Adipocyte (in vitro differentiated cells): ENCODE measurements around the gene ARF1.

Source experiments
- DNase-seq: peaks from one replicate; pipeline ENCODE4 v3.0.0-alpha.2; 2015; ENCODE audit warnings: low read depth
- H3K27me3 ChIP-seq: replicated peaks from 2 replicates; pipeline ENCODE4 v1.7.0; 2013; ENCODE audit warnings: mild to moderate bottlenecking, low read length, moderate library complexity; ENCODE audit not compliant: control insufficient read depth, insufficient read depth
- H3K36me3 ChIP-seq: 2 replicates; pipeline ENCODE4 v1.7.0; 2013; ENCODE audit warnings: low read length, mild to moderate bottlenecking, moderate library complexity; ENCODE audit not compliant: control insufficient read depth, insufficient read depth, severe bottlenecking
- H3K4me1 ChIP-seq: 2 replicates; pipeline ENCODE4 v1.7.0; 2013; ENCODE audit warnings: mild to moderate bottlenecking, low read length, moderate library complexity; ENCODE audit not compliant: control insufficient read depth, insufficient read depth
- H3K4me3 ChIP-seq: 2 replicates; pipeline ENCODE4 v1.7.0; 2013; ENCODE audit warnings: mild to moderate bottlenecking, low read length, moderate library complexity
- H3K9ac ChIP-seq: 2 replicates; pipeline ENCODE4 v1.7.0; 2013; ENCODE audit warnings: mild to moderate bottlenecking, low read length, moderate library complexity
- H3K9me3 ChIP-seq: 2 replicates; pipeline ENCODE4 v1.7.0; 2013; ENCODE audit warnings: mild to moderate bottlenecking, low read length, moderate library complexity; ENCODE audit not compliant: control insufficient read depth

ARF1 gene

DNA sequence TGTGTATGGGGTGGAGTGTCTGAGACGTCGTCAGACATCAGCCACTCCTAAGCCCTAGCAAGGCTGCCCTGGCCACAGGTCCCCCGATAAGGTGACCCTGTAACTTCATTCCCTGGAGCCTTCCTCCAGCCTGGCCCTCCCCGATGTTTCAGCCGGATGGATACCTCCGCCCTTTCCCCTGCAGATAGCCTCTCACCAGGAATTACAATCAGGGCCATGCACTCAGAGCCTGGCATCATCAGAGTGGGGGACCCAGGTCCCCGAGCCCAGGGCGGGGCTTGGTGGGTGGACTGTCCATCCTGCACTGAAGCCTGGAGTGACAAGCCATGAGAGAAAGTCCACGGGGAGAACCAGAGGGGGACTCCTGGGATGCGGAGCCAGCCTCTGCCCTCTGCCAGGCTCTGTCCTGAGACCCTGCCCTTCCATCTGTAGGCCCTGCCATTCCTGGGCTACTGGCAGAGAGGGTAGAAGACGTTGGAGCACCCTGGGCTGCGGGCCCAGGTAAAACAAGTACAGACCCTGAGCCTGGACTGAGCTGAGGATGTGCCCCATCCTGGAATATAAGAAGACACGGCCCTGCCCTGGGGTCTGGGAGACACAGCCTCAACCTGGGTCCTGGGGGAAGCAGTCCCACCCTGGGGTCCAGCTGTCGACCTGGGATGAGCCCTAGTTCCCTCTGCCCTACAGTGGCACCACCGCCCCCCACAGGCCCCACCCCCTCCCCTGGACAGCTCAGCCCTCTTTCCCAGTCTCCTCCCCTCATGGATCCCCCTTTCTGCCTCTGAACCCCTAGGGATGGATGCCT lies 16.8 kb upstream of the ARF1 start:
- peaks cover 67% of the 10 kb centered on the region for H3K27me3 ChIP-seq

DNA sequence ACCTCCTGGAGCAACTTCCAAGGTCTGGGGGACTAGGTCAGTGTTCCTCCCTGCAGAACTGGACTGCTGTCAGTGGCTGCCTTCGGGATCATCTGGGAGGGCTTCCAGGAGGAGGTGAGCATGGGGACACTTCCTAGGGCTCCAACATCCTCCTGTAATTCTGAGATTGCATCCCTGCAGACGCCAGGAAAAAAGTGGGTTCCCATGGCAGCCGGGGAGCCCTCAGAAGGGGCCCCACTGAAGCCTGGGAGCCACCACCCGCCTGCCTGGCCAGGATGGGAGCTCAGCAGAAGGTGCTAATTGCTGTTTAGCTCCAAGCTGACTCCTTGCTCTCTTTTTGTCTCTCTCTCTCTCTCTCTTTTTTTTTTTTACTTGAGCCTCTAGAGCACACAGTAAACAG lies 16.1 kb upstream of the ARF1 start:
- Histone ChIP-seq H3K4me1 (no peaks in the 10 kb centered on the region), H3K27me3 (peaks cover 64% of the 10 kb centered on the region), H3K9ac (no peak overlapping the region)

More for the DNA sequence above, 16.8 kb upstream of the ARF1 start:
- no peak for DNase-seq
- Histone ChIP-seq H3K9ac (no peak overlapping the region), H3K4me3 (no peak overlapping the region), H3K9me3 (no peaks in the 10 kb centered on the region), H3K4me1 (peaks cover under 1% of the 10 kb centered on the region), H3K36me3 (no peaks in the 10 kb centered on the region)

DNA sequence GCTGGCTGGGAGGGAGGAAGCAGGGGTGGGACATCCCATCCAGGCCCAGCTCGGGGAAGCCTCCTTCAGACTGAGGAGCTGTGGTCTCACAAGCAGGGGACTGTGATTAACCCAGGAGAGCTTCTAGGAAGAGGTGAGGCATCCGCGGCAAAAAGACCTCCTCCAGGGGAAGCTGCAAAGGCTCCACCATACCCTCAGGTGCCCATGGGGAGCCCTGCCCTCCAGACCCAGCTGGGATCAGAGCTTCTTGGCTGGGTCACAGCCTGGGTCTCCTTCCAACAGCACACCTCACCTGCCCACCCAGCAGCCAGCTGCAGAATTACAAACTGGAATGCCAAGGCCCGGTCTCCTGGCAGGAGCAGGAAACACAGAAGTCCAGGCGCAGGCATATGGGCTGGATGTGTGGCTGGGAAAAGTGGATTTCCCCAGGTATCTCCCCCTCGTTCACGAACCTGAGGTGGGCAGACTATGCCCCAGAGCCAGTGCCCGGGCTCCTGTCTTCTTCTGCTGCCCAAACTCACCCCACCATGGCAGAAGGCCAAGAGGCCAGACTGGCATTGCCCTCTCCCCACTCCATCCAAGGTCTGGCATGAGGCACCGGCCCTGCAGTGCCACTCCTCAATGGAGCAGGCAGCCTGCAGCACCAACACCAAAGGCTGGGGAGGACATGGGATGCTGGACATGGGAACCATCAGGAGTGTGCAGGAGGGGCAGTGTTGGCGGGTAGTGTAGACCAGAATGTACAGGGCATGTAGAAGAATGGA lies 15.4 kb upstream of the ARF1 start:
- no peaks in the 10 kb centered on the region for H3K9me3 ChIP-seq
- H3K9ac ChIP-seq = no peak overlapping the region
- H3K4me1 ChIP-seq = no peaks in the 10 kb centered on the region
- H3K4me3 ChIP-seq = no peak overlapping the region
- peaks cover 58% of the 10 kb centered on the region for H3K27me3 ChIP-seq
- no peaks in the 10 kb centered on the region for H3K36me3 ChIP-seq
- DNase-seq = no peak

More for the DNA sequence above, 16.1 kb upstream of the ARF1 start:
- no peak for DNase-seq
- Histone ChIP-seq H3K4me3 (no peak overlapping the region), H3K36me3 (no peaks in the 10 kb centered on the region), H3K9me3 (no peaks in the 10 kb centered on the region)

DNA sequence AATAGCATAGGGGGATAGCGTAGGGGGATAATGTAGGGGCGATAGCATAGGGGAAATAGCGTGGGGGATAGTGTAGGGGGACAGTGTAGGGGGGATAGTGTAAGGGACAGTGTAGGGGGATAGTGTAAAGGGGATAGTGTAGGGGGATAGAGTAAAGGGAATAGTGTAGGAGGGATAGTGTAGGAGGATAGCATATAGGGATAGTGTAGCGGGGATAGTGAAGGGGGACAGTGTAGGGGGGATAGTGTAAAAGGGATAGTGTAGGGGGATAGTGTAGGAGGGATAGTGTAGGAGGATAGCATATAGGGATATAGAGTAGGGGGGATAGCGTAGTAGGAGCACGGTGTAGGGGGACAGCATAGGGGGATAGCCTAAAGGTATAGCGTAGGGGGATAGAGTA lies 14.1 kb upstream of the ARF1 start:
- H3K4me3 ChIP-seq = no peak overlapping the region
- H3K9me3 ChIP-seq = no peaks in the 10 kb centered on the region
- H3K36me3 ChIP-seq = no peaks in the 10 kb centered on the region
- H3K27me3 ChIP-seq = peaks cover 55% of the 10 kb centered on the region
- H3K9ac ChIP-seq = no peak overlapping the region
- H3K4me1 ChIP-seq = no peaks in the 10 kb centered on the region
- no peak for DNase-seq

DNA sequence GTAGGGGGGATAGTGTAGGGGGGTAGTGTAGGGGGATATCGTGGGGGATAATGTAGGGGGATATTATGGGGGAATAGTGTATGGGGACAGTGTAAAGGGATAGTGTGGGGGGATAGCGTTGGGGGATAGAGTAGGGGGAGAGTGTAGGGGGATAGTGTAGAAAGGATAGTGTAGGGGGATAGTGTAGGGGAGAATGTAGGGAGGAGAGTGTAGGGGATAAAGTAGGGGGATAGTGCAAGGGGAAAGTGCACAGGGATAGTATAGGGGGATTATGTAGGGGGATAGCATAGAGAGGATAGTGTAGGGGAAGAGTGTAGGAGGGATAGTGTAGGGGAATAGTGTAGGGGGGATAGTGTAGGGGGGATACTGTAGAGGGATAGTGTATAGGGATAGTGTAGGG lies 12.3 kb upstream of the ARF1 start:
- H3K4me1 ChIP-seq = no peaks in the 10 kb centered on the region
- no peaks in the 10 kb centered on the region for H3K36me3 ChIP-seq
- H3K9me3 ChIP-seq = no peaks in the 10 kb centered on the region
- no peak overlapping the region for H3K4me3 ChIP-seq
- no peak for DNase-seq
- peaks cover 43% of the 10 kb centered on the region for H3K27me3 ChIP-seq
- H3K9ac ChIP-seq = no peak overlapping the region

DNA sequence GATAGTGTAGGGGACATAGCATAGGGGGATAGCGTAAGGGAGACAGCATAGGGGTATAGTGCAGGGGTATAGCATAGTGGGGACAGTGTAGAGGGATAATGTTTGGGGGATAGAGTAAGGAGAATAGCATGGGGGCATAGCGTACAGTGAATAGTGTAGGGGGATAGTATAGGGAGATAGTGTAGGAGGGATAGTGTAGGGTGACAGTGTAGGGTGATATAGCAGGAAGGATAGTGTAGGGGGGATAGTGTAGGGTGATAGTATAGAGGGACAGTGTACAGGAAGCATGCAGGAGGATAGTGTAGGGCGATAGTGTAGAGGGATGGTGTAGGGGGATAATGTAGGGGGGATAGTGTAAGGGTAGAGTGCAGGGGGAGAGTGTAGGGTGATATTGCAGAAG lies 11.7 kb upstream of the ARF1 start:
- no peak overlapping the region for H3K4me3 ChIP-seq
- H3K9ac ChIP-seq = no peak overlapping the region
- no peaks in the 10 kb centered on the region for H3K4me1 ChIP-seq
- no peaks in the 10 kb centered on the region for H3K36me3 ChIP-seq
- DNase-seq = no peak
- H3K9me3 ChIP-seq = no peaks in the 10 kb centered on the region
- peaks cover 36% of the 10 kb centered on the region for H3K27me3 ChIP-seq

DNA sequence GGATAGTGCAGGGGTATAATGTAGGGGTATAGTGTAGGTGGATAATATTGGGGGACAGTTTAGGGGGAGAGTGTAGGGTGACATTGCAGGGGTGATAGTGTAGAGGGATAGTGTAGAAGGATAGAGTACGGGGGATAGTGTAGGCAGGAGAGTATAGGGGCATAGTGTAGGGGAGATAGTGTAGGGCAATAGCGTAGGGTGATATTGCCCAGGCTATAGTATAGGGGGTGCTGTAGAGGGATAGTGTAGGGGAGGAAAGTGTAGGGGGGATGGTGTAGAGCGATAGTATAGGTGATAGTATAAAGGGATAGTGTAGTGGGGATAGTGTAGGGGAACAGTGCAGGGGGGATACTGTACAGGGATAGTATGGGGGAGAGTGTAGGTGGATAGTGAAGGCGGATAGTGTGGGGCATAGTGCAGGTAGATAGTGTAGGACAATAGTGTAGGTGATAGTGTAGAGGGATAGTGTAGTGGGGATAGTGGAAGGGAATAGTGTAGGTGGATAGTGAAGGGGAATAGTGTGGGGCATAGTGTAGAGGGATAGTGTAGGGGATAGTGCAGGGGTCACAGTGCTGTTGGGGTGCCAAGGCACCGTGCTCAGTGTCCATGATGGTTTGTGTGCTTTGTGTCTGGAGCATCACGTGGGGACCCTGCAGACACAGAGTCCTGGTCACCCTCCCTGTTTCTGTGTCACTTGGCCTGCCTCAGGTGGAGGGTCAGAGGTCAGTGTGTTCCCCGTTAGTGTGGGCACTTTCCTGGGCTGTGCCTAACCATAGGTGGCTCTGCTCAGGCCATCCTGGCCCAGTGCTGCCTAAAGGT lies 10.5 kb upstream of the ARF1 start:
- no peaks in the 10 kb centered on the region for H3K4me1 ChIP-seq
- DNase-seq = no peak
- H3K9me3 ChIP-seq = no peaks in the 10 kb centered on the region
- peaks cover 26% of the 10 kb centered on the region for H3K27me3 ChIP-seq
- H3K4me3 ChIP-seq = no peak overlapping the region
- no peak overlapping the region for H3K9ac ChIP-seq
- no peaks in the 10 kb centered on the region for H3K36me3 ChIP-seq

DNA sequence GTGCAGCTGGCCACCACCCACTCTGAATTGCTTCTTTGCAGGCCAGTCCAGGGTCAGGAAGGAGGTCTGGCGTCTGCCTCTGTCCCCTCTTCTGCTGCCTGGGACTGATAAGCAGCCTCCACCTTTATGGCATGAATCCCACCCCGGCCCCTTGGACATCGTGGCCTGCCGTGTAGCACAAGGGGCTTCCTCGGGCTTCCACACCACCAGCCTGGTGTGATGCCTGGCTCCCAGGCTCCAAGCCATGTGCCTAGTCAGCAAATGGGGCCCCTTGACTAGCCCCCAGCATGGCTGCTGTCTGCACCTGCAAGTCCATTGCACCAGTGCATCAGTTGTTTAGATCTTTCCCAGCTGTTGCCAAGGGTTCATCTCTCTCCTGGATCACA lies 9.9 kb upstream of the ARF1 start:
- no peak overlapping the region for H3K4me3 ChIP-seq
- H3K27me3 ChIP-seq = peaks cover 20% of the 10 kb centered on the region
- DNase-seq = no peak
- H3K36me3 ChIP-seq = no peaks in the 10 kb centered on the region
- H3K9me3 ChIP-seq = no peaks in the 10 kb centered on the region
- no peaks in the 10 kb centered on the region for H3K4me1 ChIP-seq
- no peak overlapping the region for H3K9ac ChIP-seq

DNA sequence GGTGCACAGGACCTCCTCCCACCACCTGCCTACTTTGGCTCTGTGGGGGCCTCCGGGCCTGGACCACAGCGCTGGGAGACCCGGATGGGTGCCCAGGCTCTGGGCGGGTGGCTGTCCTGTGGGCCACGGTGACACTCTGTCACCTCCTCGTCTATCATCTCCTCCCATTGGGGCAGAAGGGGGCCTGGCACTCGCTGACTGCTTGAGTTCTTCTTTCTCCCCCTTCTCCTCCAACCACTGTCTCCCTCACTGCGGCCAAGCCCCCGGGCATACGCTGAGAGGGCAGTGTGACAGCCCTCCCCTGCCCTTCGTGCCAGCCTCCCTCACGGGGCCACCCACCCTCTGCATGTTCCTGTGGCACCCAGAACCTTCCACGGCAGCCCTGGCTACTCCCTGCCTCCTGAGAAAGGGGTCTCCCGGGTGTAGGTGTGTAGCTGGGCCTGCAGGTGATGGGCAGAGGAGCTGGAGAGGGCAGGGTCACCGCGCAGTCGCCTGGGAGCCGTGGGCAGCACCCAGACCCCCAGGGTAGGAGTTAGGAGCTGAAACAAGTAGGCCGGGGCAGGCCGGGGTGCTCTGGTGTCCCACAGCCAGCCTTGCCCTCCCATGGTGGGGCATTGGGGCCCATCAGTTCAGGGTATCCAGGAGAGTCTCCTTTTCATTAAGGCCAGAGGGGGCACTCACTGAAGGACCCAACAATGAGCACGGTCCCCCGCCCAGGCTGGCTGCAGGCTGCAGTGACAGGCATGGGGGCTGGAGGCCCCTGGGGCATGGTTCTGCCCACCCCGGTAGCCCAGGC lies 9.2 kb upstream of the ARF1 start:
- Histone ChIP-seq H3K27me3 (peaks cover 14% of the 10 kb centered on the region), H3K4me3 (no peak overlapping the region), H3K4me1 (no peaks in the 10 kb centered on the region), H3K9ac (no peak overlapping the region), H3K9me3 (no peaks in the 10 kb centered on the region), H3K36me3 (no peaks in the 10 kb centered on the region)
- DNase-seq = no peak

DNA sequence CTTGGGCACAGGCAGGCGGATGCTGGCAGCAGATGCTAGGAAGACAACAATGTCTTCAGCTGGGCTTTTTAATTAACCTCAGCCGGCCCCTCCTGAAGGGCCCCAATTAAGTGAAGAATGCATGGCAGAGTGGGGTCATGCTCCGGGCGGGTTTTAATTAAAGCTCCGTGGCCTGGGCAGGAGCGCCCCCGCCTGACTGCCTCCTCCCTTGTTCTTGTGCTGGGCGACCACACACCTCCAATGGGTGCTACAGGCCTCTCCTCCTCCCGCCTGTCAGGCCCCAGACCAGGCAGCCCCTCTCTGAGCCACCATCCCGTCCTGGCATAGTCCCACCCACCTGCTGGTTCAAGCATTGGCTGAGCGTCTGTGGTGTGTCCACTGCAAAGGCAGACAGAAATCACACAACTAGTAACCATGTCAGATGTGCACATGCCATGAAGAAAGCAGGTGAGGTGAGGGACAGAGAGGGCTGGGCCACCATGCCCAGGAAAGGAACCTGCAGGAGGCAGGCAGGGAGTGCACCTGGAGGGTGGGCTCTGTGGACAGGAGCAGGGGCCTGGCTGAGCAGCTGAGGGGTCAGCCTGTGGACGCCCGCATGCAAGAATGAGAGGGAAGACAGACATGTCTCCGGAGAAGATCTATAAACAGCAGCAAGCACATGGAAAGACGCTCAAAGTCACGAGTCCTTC lies 8.5 kb upstream of the ARF1 start:
- H3K9ac ChIP-seq = no peak overlapping the region
- no peaks in the 10 kb centered on the region for H3K4me1 ChIP-seq
- no peaks in the 10 kb centered on the region for H3K36me3 ChIP-seq
- no peaks in the 10 kb centered on the region for H3K9me3 ChIP-seq
- peaks cover 8% of the 10 kb centered on the region for H3K27me3 ChIP-seq
- peak; percentile 29 for DNase-seq
- H3K4me3 ChIP-seq = no peak overlapping the region
